GM12891 (cell line): Measurements from ENCODE around the gene ACOX2.

Experiments
- DNase-seq: peaks from one replicate; pipeline ENCODE4 v3.0.0; 2011; ENCODE audit warnings: low spot score; ENCODE audit not compliant: insufficient read length
- FAIRE-seq: peaks from 2 replicates; lab custom pipeline; 2011; peaks lifted over from hg19 to GRCh38; lab: Jason Lieb, UNC
- PAX5 ChIP-seq: IDR thresholded peaks from 2 replicates; pipeline ENCODE4 v1.6.1; 2011; ENCODE audit warnings: low read length, moderate library complexity, mild to moderate bottlenecking; ENCODE audit not compliant: insufficient read depth, severe bottlenecking
- POLR2A ChIP-seq: IDR thresholded peaks from 2 replicates; pipeline ENCODE4 v1.6.1; 2011; ENCODE audit warnings: low read depth, low read length, control low read depth
- POLR2AphosphoS5 ChIP-seq: IDR thresholded peaks from 2 replicates; pipeline ENCODE4 v1.6.1; 2011; ENCODE audit warnings: low read depth, low read length, control low read depth
- POU2F2 ChIP-seq: IDR thresholded peaks from 2 replicates; pipeline ENCODE4 v1.6.1; 2011; ENCODE audit warnings: low read depth, mild to moderate bottlenecking, control low read depth, low read length, moderate library complexity
- SPI1 ChIP-seq: IDR thresholded peaks from 2 replicates; pipeline ENCODE4 v1.6.1; 2011; ENCODE audit warnings: low read depth, low read length, control low read depth
- TAF1 ChIP-seq: IDR thresholded peaks from 2 replicates; pipeline ENCODE4 v1.6.1; 2011; ENCODE audit warnings: low read depth, low read length, control low read depth

The ACOX2 gene

GRCh38 chr3:58557491-58557890 lies 20.5 kb upstream of the ACOX2 start:
- no peak for DNase-seq
- FAIRE-seq: no peak
- no peak for TF ChIP-seq TAF1
- no peak for TF ChIP-seq POLR2AphosphoS5
- no peak for TF ChIP-seq PAX5
- no peak for TF ChIP-seq SPI1
- TF ChIP-seq POLR2A: no peak
- TF ChIP-seq POU2F2: no peak

- DNase-seq (no peak), FAIRE-seq (no peak)
- no peak for TF ChIP-seq POLR2A
- TF ChIP-seq POLR2AphosphoS5: no peak
- TF ChIP-seq POU2F2: no peak
- no peak for TF ChIP-seq SPI1
- no peak for TF ChIP-seq PAX5
- no peak for TF ChIP-seq TAF1
These were observed 19.8 kb upstream of the ACOX2 start for GRCh38 chr3:58556761-58557221.

- no peak for DNase-seq
- FAIRE-seq: no peak
- TF ChIP-seq POLR2A (no peak), POLR2AphosphoS5 (no peak), POU2F2 (no peak), TAF1 (no peak), PAX5 (no peak), SPI1 (no peak)
These were observed 19.0 kb upstream of the ACOX2 start for GRCh38 chr3:58556001-58556400.

- no peak for DNase-seq
- TF ChIP-seq POLR2AphosphoS5 (no peak), TAF1 (no peak)
- FAIRE-seq: no peak
These were observed 18.2 kb upstream of the ACOX2 start for GRCh38 chr3:58555203-58555602.

- DNase-seq (no peak), FAIRE-seq (no peak)
- TF ChIP-seq POLR2A: no peak
- no peak for TF ChIP-seq POLR2AphosphoS5
- no peak for TF ChIP-seq POU2F2
- no peak for TF ChIP-seq TAF1
- no peak for TF ChIP-seq PAX5
- TF ChIP-seq SPI1: no peak
These were observed 16.0 kb upstream of the ACOX2 start for GRCh38 chr3:58553003-58553402.

- DNase-seq (no peak), FAIRE-seq (no peak)
- TF ChIP-seq POLR2A (no peak), TAF1 (no peak), POLR2AphosphoS5 (no peak), PAX5 (no peak), SPI1 (no peak), POU2F2 (no peak)
These were observed 14.7 kb upstream of the ACOX2 start for GRCh38 chr3:58551636-58552180.

GRCh38 chr3:58544541-58544940 lies 7.6 kb upstream of the ACOX2 start:
- no peak for FAIRE-seq
- DNase-seq: no peak
- TF ChIP-seq POLR2A: no peak
- no peak for TF ChIP-seq PAX5
- TF ChIP-seq POLR2AphosphoS5: no peak
- no peak for TF ChIP-seq POU2F2
- no peak for TF ChIP-seq SPI1
- TF ChIP-seq TAF1: no peak

GRCh38 chr3:58540176-58540858 lies 3.3 kb upstream of the ACOX2 start:
- FAIRE-seq: no peak
- no peak for TF ChIP-seq SPI1
- TF ChIP-seq TAF1: no peak
- no peak for TF ChIP-seq POLR2AphosphoS5
- no peak for DNase-seq

- TF ChIP-seq PAX5 (no peak), POLR2AphosphoS5 (no peak), POU2F2 (no peak), TAF1 (no peak), SPI1 (no peak), POLR2A (no peak)
- FAIRE-seq (no peak), DNase-seq (no peak)
These were observed 2.6 kb upstream of the ACOX2 start for GRCh38 chr3:58539626-58540025.
